NB4 (cell line): Measurements from ENCODE around the gene DSTYK.

Source experiments
- DNase-seq: peaks from one replicate; pipeline ENCODE4 v3.0.0; 2010; ENCODE audit warnings: low read depth
- H3K4me3 ChIP-seq: one replicate; pipeline ENCODE4 v1.5.1; 2011; ENCODE audit warnings: mild to moderate bottlenecking, low read depth, low read length, moderate library complexity
- MYC ChIP-seq: IDR thresholded peaks from 2 replicates; pipeline ENCODE4 v1.6.1; 2011; ENCODE audit warnings: low read depth, low read length
- POLR2A ChIP-seq: IDR thresholded peaks from 2 replicates; pipeline ENCODE4 v1.6.1; 2011; ENCODE audit warnings: mild to moderate bottlenecking; ENCODE audit not compliant: insufficient read length; ENCODE audit errors: extremely low read depth
- TF ChIP-seq, protein P1 (sequence below): IDR thresholded peaks from 2 replicates; pipeline ENCODE4 v1.6.1; 2011; ENCODE audit warnings: low read depth, low read length
- TF ChIP-seq, protein P2 (sequence below): IDR thresholded peaks from one replicate; pipeline ENCODE4 v1.5.1; 2012; ENCODE audit warnings: low read depth, low read length

The DSTYK gene

DNA sequence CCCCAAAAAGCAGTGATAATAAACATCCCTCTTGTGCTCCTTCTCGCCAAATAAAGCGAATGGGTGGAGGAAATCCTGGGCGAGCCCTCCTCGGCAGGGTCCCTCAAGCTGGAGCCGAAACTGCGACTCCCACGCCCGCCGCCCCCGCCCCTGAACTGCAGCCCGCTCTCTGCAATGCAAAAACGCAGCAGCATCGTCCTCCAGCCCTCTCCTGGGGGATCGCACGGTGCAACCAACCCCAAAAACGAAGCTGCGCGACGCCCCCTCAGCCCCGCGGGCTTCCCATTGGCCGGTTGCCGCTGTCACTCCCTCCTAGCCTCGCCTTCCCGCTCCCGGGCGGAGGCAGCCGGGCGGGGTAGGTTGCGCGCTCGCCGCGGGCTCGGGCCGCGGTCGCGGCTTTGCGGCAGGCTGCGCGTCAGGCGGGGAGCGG, 16.1 kb upstream of the DSTYK start, which contains the start of gene TMCC2:
Gene TMCC2 (plus strand): TSS at position 363 of the 430 bp plus-strand sequence. CDS start 619 bp downstream, outside the sequence.
- peak within 1 kb of the TSS; percentile 54 for H3K4me3 ChIP-seq
- peak; percentile 92 for DNase-seq
- no peak for TF ChIP-seq POLR2A
- TF ChIP-seq MYC = no peak
- TF ChIP-seq, protein P1, sequence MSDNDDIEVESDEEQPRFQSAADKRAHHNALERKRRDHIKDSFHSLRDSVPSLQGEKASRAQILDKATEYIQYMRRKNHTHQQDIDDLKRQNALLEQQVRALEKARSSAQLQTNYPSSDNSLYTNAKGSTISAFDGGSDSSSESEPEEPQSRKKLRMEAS = 0 out of 2 replicates have a peak, but pooled peaks have one; percentile 6

DNA sequence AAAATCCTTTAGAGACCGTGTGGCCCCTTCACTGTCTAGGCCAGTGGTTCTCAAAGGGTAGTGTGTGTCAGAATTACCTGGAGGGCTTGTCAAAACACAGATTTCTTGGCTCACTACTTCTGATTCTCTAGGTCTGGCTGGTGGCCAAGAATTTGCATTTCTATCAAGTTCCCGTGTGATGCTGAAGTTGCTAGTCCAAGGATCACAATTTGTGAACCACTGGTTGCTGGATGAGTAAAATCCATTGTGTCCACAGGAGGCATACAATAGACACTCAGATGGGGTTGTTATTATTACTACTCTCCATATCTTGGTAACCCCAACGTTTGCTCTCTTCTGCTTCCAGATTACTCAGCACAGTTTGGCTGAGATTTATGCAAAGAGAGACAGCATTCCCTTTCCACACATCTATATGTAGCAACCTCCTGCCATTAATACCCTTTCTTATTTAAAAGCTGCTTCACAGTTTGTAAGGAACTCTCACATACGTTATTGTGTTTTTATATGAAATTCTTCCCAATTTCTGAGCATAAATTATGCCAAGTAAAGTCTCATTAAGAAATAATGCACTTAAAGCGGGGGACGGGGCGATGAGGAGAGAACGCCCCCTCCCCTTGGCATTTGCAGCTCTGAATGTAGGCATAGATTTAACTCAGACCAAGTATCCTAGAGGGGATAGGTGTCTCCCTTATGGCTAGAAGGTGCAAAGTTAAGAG, 15.5 kb upstream of the DSTYK start:
- TF ChIP-seq, protein P2, sequence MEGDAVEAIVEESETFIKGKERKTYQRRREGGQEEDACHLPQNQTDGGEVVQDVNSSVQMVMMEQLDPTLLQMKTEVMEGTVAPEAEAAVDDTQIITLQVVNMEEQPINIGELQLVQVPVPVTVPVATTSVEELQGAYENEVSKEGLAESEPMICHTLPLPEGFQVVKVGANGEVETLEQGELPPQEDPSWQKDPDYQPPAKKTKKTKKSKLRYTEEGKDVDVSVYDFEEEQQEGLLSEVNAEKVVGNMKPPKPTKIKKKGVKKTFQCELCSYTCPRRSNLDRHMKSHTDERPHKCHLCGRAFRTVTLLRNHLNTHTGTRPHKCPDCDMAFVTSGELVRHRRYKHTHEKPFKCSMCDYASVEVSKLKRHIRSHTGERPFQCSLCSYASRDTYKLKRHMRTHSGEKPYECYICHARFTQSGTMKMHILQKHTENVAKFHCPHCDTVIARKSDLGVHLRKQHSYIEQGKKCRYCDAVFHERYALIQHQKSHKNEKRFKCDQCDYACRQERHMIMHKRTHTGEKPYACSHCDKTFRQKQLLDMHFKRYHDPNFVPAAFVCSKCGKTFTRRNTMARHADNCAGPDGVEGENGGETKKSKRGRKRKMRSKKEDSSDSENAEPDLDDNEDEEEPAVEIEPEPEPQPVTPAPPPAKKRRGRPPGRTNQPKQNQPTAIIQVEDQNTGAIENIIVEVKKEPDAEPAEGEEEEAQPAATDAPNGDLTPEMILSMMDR = no peak
- TF ChIP-seq, protein P1 = no peak
- no peak for TF ChIP-seq POLR2A
- TF ChIP-seq MYC = no peak
- peak overlapping the region; percentile 54 for H3K4me3 ChIP-seq
- no peak for DNase-seq

DNA sequence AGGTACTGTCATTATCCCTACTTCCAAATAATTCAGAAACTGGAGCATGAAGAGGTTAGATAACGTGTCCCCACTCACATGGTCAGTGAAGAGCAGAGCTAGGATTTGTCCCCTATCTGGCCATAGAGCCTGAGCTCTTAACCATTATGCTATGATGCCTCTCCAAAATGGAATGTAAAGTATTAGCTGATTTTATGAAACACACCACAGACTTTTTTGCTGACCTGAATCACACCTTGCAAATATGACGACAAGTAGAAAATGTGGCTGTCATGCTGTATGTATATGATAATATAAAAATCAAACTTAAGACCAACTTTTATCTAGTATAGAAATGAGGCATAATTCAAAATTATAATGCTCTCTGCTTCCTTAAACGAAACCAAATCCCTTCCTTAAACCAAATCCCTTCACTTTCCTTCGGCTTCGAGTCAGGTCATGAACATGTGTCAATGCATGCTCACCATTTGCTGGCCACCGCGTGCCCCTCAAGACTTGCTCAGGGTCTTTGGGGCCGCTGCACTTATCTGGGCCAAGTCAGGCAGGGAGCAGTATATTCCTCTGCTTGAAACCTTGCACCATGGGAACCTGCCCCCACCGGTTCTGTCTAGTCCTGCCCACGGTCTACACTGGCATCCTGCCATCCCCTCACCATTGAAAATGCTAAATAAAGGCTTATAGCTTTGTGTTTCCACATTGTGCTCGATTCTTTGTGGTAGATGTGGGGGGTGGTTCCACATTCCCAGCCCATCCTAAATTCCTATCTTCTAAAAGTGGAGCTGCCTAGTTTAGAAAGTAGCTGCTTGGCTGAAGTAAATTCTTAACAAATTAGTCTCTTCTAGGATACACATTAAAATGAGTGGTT, 14.6 kb upstream of the DSTYK start:
- no peak overlapping the region for H3K4me3 ChIP-seq
- DNase-seq = no peak
- TF ChIP-seq POLR2A = no peak
- TF ChIP-seq, protein P1 = no peak
- TF ChIP-seq MYC = no peak
- TF ChIP-seq, protein P2 = no peak

DNA sequence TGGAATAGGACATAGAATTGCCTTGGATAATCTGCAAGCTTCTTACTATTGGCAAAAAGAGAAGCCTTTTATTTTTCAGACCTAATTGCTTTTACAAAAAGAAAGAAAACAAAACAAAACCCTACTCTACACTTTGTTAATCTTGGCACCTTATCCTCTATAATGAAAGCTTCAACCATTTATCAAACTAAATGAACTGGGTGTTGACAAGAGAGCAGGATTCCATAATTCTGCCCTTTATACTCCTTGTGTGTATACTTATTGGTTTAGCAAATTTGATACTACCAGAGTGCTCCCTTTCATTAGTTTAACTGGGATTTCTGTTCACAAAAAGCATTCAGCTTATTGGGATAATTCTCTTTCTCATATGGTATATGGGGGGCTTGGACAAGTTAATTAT, 13.2 kb upstream of the DSTYK start:
- DNase-seq = no peak
- H3K4me3 ChIP-seq = no peak overlapping the region
- TF ChIP-seq, protein P2 = no peak
- no peak for TF ChIP-seq MYC
- TF ChIP-seq, protein P1 = no peak
- no peak for TF ChIP-seq POLR2A

DNA sequence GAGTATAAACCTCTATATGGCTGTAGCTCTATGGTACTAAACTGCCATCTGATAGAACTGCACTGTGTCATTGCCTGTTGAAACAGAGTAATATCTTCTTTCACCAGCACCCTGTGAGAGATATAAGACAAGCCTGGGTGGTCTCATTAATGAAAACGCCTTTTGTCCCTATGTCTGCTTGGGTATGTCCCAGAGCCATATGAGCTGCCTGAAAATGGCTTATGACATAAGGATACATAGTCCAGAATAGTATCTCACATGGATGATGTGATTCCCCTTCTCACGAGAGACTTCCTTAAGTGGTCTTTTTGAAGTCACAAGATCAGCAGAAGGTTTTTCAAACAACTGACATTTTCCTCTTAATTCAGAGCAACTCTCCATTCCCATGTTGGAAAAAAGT, 8.9 kb upstream of the DSTYK start:
- TF ChIP-seq POLR2A = no peak
- TF ChIP-seq, protein P1 = no peak
- TF ChIP-seq MYC = no peak
- TF ChIP-seq, protein P2 = no peak
- H3K4me3 ChIP-seq = no peak overlapping the region
- no peak for DNase-seq
